Loucy (cell line): ENCODE data around the gene RPL12.

Source experiments
- CTCF ChIP-seq: fragments of 200-600 bp; sonication (generic); conservative IDR thresholded peaks from 2 replicates; pipeline ENCODE4 v1.5.1; 2014; ENCODE audit warnings: mild to moderate bottlenecking, antibody characterized with exemption, low read length
- EZH2phosphoT487 ChIP-seq: fragments of 200-600 bp; IDR thresholded peaks from 2 replicates; pipeline ENCODE4 v1.6.1; 2018; ENCODE audit warnings: antibody characterized with exemption, mild to moderate bottlenecking, moderate library complexity, borderline replicate concordance

- TF ChIP-seq CTCF (no peak), EZH2phosphoT487 (no peak)
Measured at GRCh38 chr9:127445851-127446712, 5.1 kb downstream of the RPL12 start.
